SU-DHL-6 (cell line): ENCODE data around the gene GJC3.
"Not testable (repeated sequence)": the region's sequence is repeated elsewhere in the genome, so short reads cannot be mapped to it uniquely, and the experiment has no call there.

ENCODE experiments used
- CTCF ChIP-seq: fragments of 200-600 bp; sonication (generic); IDR thresholded peaks from one replicate; pipeline ENCODE4 v1.5.1; 2017; ENCODE audit warnings: antibody characterized with exemption, mild to moderate bottlenecking, low read length, moderate library complexity; ENCODE audit not compliant: insufficient read depth, poor library complexity, severe bottlenecking
- EZH2phosphoT487 ChIP-seq: fragments of 200-600 bp; sonication (generic), shearing (Covaris generic); conservative IDR thresholded peaks from 2 replicates; pipeline ENCODE4 v1.6.1; 2018; ENCODE audit warnings: mild to moderate bottlenecking, antibody characterized with exemption, low read length, moderate library complexity, mixed read lengths

GRCh38 chr7:99950819-99951218, 21.4 kb upstream of the GJC3 start:
- TF ChIP-seq CTCF, EZH2phosphoT487: not testable (repeated sequence)
